Dermis blood vessel endothelial cell (primary cell): ENCODE data around the gene QPCT. TPM values are rescaled to one million over a fixed set of nuclear protein-coding genes. Genes with fewer than 3 reads are reported as not detected.
"Not testable (repeated sequence)": the region's sequence is repeated elsewhere in the genome, so short reads cannot be mapped to it uniquely, and the experiment has no call there.

ENCODE experiments used
- DNase-seq: peaks from one replicate; pipeline ENCODE4 v3.0.0; 2010
- total RNA-seq: library from RNA; depleted of rRNA; stranded (reverse); fragments of >200 nt; gene quantifications from 2 replicates; pipeline ENCODE4 v1.2.3, GENCODE V29; 2014

QPCT gene
- total RNA-seq, 1 donor from 2014 or later: 7.8 TPM

DNA sequence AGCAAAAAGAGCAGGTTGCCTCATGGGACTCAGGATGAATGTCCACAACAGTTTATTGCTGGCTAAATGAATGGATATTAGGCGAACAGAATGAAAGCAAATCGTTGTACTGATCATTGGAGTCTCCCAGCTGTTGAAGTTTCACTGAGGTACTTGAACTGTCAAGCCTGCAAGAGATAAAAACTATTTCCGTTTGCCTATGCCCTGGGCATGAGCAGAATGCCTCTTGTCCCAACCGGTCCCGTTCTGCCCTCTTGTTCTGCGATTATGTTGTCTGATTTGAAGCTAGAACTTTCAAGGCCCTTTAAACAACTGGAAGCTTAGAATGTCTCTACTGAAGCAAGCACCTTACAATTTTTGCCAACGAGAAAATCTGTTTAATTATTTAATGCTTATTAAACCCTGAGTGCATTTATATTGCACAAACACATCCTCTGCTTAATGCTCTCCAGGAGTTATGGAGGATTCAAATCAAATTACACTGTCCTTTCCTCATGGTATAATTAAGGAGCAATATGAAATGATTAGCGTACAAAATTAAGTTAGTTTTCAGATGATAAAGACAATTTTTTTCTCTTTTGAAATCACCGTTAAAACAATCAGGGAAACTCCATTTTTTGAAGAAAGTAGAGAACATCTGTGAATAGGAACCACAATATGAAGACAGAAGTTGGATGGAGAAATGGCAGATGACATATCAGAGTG is 17.7 kb downstream of the QPCT start:
- DNase-seq: no peak

DNA sequence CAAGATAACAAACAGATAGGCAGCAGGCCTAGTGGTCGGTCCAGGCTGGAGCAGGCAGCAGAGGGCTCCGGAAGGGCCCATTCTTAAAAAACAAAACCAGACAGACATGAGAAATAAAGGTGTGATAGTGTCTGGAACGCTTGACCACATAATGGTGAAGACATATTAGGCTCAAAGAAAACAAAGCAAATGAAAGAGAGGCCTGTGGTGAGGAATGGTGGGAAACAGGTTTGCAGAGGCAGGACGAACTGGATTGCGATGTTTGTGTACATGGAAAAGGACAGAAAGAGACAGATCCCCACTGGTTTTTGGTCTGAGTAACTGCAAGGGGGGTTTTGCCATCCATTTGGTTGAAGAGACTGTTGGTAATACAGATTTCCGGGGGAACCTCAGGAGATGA is 19.9 kb downstream of the QPCT start:
- DNase-seq: no peak

DNA sequence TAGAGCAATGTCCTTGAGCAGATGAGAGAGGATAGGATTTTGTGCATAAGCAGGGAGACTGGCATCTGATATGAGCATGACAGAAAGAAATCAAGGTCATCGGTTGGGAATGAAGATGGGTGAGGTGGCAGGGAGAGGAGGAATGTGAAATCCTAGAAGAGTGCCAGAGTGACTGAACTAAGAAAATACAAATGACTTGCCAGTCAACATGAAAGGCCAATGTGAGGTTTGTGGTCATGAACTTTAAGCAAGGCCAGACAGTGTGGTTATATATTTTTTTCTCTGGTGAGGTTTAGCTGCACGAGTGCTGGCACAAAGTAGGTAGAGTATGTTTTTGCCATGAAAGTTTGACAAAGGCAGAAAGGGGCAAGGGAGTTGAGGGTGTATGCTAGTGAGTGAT is 21.2 kb downstream of the QPCT start:
- DNase-seq: no peak

DNA sequence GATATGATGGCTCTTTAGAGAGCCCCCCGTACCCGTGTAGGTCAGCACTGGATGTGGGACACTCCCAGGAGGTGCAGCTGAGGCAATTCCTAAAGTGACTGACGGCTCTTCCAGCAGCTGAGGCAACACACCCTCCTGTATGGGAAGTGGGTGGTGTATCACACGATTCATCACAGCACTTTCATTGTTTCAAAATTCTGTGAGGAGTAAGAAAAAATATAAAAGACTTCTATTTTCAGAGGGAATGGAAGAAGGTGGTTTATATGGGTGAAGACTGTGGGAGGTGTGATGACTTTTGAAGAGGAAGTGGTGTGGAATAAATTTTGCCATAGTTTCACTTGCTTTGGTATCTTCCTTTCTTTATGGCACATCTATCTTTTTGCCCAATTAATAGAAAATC is 22.3 kb downstream of the QPCT start:
- DNase-seq: no peak

DNA sequence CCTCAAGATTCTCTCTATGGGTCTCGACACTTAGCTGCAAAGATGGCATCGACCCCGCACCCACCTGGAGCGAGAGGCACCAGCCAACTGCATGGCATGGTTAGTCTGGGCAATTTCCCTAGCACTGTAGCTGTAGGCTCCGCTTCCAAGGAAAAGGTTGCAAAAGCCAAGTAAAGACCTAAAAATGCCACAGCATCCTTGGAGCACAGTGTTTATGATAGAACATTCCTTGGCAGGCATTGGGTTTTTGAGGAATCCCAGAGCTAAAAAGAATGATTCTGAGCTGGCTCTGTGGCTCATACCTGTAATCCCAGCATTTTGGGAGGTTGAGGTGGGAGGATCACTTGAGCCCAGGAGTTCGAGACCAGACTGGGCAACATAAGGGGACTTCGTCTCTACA is 22.9 kb downstream of the QPCT start:
- DNase-seq: no peak

DNA sequence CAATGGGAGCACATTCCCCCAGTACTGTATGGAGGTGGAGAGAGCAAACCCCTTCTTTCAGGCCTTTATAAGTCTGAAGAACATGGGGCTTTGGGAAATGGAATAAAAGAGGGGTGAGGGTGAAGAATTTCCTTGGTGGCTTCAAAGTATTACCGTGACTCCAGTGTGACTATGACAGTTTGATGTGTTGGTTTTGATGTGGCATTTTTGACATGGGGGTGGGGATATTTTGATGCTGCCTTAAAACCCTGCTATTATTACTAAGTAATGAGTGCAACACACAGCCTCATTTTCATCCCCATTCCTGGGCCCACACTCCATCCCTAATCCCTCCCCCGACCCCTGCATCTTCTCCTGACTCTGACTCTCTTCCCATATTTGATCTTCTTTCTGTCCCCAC is 23.6 kb downstream of the QPCT start:
- DNase-seq: no peak

DNA sequence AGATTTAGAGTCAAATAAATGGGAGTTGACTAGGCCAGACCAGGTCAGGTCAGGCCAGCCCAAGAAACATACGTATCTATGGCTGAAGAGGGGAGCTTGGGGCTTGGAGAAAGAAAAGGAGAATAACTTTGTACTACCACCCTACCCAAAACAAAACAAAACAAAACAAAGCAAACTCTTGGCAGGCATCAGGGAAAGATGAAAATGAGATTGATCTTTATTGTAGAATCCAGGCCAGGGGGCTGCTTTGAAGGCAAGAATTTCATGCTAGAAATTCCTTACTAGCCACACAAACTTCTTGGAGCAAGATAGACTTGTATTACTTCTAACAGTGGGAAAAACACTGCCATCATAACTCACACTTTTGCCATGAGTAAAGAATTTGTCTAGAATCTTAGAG is 26.2 kb downstream of the QPCT start:
- no peak for DNase-seq

DNA sequence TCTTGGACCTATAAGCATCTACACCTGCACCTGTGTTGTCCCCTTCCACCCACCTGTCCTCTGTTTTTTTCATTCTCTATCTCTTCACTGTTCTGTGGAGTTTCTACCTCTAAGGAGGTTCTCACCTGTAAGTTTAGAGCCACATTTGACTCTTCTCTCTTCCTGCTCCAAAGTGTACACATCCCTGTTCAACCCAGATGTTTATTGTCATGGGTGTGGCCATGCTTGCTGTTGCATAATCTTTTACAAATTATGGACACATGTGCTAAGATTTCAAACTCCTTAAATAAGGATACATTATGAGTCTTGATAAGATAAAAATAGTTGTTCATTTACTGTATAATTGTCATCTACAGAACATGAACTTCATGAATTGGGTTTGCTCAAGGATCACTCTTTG is 27.6 kb downstream of the QPCT start:
- DNase-seq: no peak

DNA sequence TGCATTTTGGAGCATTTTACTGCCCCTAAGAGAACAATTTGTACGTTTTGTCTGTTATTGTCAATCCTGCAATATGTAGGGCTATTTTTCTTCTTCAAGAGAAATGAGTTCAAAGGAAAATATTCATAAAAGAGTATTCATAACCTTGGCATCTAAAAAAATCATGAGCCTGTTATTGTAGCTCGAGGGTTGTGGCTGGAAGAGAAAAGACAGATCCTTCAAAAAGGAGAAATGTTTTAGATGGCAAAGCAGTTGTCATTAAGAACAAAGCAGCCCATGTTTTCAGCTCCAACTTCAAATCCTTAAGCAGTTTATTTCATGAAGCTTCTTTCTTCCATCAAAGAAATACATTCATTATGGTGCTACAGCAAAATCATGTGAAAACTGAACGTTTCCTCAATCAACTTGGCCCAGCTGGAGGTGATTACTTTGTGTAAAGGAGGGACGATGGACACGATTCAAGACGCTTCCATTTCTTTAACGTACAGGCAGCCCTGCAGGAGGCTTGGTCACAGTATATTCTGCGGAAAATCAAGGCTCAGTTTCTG is 31.4 kb downstream of the QPCT start:
- no peak for DNase-seq

DNA sequence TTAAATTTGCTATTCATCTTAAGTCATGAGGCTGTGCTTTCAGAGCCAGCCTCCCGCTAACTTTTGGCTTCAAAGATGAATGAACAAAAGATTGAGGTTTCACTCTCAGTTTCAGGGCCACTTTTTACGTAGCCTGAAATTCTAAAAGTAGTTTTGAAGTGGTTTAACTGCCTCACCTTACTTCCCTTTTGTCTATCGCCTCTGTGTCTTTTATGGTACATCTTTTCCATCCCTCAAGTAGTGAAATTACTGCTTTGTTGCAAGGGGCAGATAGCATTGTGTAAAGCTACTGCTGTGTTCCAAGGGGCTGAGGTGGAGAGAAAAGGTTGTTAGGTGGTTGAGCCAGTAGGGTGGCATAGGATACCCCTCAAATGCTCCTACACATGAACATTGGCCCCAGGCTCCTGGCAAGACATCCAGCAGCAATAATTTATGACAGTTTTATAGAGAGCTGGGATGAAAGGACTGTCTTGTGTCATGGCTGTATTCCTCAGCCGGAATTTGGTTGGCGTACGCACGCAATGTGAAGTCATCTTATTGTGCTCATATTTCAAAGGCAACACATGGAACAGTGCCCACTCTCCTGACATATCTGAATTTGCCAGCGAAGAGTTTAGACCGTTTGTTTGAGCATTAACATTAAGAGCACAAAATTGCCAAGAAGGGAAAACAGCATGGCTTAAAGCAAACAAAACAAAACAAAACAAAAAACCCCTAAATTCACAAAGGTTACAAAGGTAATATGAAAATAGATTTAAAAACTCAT is 32.2 kb downstream of the QPCT start:
- no peak for DNase-seq

DNA sequence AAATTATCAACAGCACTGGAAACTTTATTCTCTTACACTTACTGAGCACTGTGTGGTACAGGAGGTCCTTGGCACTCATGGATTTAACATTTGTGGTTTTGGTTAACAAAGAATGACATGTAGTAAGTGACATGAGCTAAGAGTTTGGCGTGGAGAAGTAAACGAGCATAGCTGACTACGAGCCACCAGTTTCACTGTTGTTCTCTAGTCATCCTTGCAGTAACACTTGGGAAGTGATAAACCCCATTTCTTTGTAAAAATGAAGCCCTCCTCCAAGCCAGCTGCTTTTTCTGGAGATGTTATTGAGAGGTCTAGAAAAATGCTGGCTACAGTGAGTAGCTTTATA is 32.7 kb downstream of the QPCT start:
- DNase-seq: no peak

DNA sequence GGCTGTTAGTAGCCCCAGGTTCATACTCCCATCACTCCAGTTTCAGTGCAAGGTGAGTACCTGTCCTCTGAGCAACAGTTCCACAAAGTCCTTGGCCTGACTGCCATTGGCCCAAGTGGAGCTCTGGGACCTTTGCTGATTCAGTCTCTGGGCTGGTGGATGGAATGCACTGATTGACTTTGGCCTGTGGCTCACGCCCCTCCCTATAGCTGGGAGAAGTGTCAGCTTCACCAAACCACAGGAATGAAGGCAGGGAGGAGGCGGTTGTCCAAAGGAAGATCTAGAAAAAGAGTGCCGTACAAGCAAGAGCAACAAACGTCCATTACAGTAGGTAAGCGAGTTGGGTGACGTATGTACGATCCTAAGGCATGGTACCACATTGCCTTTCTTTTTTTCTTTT is 34.0 kb downstream of the QPCT start:
- no peak for DNase-seq

DNA sequence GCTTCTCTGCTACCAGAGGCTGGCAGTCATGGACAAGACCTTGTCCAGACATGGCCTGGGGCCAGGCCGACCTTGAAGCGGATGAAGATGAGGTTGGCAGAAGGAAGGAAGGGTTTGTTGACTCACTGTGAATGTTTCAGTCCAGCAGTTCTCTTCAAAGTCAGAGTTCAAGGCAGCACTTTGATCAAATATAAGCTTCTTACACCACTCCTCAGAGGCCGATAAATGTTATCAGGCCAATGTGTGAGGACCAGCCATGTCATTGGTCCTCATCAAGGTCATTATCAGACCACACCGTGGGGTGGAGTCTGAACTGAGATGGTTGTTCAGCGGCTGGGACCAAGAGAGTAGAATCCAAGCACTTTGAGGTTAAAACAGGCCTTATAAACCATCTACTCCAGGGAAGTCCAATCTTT is 35.5 kb downstream of the QPCT start:
- DNase-seq: peak; percentile 78

DNA sequence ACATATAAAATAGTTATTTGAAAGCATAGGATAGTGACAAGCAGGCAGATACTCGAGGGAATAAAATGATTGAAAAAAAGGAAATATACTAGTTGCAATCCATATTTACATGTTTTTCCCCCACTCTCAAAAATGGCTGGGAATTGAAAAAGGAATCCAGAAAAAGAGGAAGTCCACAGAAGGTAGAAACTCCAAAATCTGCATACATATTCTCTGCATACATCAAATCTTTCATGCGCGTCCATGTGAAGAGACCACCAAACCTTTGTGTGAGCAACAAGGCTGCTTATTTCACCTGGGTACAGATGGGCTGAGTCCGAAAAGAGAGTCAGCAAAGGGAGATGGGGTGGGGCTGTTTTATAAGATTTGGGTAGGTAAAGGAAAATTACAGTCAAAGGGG is 36.4 kb downstream of the QPCT start:
- DNase-seq: not testable (repeated sequence)

DNA sequence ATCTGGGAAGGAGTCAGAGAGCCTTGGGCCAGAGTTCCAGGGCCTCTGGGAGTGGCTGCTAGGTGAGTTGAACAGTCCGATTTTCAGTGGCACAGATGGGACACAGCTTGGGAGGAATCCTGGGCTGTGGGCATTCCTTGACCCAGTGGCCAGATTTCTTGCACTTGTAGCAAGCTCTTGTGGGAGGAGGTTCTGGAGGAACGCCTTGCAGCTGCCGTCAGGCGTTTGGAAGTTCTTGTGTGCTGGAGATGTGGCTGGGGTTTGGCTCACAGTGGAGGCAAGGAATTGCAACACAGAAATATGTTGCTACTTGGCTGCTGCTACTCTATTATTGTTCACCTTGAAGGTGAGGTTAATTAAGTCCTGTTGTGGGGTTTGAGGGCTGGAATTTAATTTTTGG is 39.8 kb downstream of the QPCT start:
- not testable (repeated sequence) for DNase-seq

DNA sequence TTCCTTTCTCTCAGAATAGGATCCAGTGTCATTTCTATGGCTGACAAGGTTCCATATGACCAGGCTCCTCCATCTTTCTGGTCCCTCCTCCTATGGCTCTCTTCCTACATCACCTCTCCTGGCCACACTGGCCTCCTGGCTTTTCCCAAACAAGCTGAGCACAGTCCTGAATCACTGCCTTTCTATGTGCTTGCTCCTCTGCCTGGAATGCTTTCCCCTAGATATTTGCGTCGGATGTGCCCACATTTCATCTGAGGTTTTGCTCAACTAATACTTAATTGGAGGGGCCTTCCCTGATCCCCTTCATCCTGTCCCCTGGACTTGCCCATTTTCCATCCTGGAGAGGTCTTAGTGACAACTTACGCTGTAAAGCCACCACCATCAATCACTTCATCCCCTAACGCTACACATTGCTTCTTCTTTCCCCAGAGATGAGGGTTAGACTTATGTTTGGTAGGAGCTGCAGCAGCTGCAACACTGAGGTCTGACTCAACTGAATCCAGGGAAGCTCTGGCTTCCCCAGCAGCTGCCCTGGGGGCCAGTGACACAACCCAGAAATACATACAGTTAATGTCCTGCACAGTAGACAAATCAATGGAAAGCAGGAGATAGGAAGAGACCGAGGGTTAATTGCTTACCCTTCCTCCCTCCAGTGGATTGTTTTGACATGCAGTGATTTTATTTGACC is 42.9 kb downstream of the QPCT start:
- DNase-seq: no peak

DNA sequence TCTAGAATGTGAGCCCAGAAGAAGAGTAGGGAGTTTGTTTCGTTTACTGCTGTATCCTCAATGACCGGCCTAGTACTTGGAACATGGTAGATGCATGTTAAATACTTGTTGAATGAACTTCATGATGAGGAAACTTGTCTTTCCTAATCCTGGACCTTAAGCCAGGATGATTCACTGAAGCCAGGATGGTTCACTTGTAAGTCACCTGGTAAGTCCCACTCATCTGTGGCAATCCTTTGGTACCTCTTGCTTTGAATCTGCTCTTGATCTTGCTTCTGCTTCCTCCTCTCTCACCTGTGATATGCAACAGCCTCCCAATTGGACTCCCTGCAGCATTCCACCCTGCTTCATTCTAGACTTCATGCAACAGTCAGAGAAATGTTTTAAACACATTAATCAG is 43.6 kb downstream of the QPCT start:
- DNase-seq: no peak

DNA sequence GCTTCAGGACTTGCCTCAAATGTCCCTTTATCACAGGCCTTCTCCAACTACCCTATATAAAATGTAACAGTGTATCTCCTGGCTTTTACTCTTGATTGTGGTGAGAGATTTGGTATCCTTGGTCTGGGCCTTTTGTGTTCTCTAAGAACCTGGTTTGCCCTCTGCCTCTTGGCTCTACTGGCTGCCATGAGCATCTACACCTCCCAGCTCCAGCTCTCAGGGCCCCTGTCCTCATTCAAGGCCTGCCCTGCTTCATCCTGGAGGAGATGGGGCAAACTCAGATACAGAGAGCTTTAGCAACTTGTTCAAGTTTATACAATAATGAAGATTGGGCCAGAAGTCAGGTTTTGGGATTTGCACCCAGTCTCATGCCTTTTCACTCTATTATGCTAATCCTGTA is 45.0 kb downstream of the QPCT start:
- DNase-seq: no peak

DNA sequence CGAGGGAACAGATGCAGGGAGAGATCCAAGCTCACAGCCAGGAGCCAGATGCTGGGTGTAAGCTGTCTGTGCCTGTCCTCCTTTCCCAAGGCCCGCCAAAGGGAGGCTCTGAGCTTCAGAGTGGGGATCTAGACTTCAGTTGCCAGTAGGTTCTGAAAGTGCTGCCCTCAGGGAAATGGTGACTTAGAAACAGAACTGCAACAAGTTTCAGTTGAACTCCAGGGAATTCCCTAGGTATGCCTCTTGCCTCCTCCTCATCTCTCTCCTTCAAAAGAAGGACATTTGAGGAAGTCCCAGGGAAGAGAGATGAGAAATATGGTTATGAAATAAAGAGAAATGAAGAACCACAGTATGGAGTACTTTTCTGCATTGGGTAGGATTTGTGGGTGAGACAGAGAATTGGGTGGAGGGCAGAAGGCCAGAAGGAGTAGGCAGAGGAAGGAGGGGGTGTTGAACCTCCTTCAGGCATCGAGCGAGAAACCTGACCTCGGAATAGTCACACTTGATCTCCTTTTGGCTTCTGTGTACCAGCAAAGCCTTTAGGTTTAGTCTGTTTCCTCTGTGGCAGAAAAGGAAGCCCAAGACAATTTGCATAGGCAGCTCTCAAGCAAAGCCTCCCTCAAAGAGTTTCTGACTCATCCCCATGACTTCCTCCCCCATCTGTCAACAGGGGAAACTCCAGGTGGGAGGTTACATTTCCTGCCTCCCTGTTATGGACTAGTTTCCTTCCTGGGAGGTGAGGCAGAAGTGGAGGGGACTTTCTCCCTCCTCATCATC is 45.7 kb downstream of the QPCT start:
- DNase-seq: peak; percentile 94

DNA sequence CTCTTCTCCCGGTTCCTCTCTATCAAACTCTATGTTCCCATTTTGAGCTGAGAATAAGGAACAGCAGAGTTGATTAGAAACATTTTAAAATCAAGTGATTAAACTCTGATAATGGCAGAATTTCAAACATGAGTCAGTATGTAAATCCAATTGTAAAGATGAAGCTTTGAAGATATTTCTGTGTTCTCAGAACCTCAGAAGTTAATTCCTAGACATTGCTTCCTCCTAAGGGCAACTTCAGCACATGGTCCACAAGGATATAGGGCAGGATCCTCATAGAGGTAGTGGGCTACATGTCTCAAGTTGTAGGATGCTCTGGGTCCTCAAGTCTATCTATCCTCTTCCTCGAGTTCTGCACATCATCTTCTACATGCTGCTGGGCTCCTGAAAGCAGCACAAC is 46.3 kb downstream of the QPCT start:
- DNase-seq: no peak

DNA sequence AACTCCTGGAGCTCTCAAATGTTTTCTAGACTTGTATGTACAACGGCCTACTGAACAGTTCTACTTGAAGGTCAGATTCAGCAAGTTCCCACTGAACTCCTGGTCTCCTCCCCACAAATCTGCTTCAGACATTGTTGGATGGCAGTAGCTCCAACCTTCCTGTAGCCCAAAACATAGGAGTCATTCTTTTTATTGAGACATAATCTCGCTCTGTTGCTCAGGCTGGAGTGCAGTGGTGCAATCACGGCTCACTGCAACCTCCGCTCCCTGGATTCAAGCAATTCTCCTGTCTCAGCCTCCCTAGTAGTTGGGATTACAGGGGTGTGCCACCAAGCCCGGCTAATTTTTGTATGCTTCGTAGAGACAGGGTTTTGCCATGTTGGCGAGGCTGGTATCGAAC is 47.3 kb downstream of the QPCT start:
- DNase-seq: no peak

DNA sequence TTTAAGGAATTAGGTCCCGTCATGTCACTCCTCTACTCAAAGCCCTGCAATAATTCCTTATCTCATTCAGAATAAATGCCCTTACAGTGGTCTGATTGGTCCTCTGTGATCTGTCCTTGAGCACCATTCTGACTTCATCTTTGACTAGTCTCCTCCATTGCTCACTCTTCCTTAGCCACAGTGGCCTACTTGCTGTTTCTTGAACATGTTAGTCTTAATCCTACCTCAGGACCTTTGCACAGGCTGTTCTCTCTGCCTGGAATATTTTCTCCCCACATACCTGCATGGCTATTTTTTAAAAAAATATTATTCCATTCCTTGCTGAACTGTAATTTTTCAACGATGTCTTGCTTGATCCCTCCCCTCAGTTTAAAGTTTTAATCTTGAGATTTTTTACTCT is 48.0 kb downstream of the QPCT start:
- no peak for DNase-seq

DNA sequence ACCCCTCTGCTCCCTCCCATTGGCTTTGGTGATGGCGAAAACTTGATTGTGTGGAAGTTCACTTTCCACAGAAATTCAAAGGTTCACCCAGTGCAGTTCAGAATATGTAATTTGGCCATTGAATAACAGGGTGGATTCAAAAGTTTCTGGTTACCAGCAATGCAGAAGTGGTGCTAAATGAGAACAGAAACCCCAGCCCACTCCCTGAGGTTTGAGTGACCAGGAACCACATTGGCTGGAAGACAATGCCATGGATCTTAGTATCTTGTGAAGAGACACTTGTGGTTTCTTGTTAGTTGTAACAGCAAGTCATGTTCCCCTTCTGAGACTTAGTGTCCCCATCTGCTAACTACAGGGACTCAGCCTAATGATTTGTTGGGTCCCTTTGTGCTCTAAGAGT is 49.8 kb downstream of the QPCT start:
- DNase-seq: no peak
